Ishikawa (cell line): Measurements from ENCODE around the gene PACSIN1.

Experiments used
- CEBPB ChIP-seq: IDR thresholded peaks from 2 replicates; pipeline ENCODE4 v1.6.1; 2012
- CREB1 ChIP-seq: IDR thresholded peaks from 2 replicates; pipeline ENCODE4 v1.6.1; 2012; ENCODE audit warnings: low read depth
- EGR1 ChIP-seq: IDR thresholded peaks from 2 replicates; pipeline ENCODE4 v1.6.1; 2012
- EP300 ChIP-seq: IDR thresholded peaks from 2 replicates; pipeline ENCODE4 v1.6.1; 2012; ENCODE audit warnings: borderline replicate concordance
- FOXM1 ChIP-seq: IDR thresholded peaks from 2 replicates; pipeline ENCODE4 v1.6.1; 2012; ENCODE audit warnings: low read depth, borderline replicate concordance
- NFIC ChIP-seq: IDR thresholded peaks from 2 replicates; pipeline ENCODE4 v1.6.1; 2012
- RAD21 ChIP-seq: IDR thresholded peaks from 2 replicates; pipeline ENCODE4 v1.6.1; 2012; ENCODE audit warnings: low read depth
- TAF1 ChIP-seq: IDR thresholded peaks from 2 replicates; pipeline ENCODE4 v1.6.1; 2012; ENCODE audit warnings: low read depth, mild to moderate bottlenecking
- TCF12 ChIP-seq: IDR thresholded peaks from 2 replicates; pipeline ENCODE4 v1.6.1; 2012; ENCODE audit warnings: low read depth
- TEAD4 ChIP-seq: IDR thresholded peaks from 2 replicates; pipeline ENCODE4 v1.6.1; 2012
- YY1 ChIP-seq: IDR thresholded peaks from 2 replicates; pipeline ENCODE4 v1.6.1; 2012; ENCODE audit warnings: low read depth
- ZBTB7A ChIP-seq: IDR thresholded peaks from 2 replicates; pipeline ENCODE4 v1.6.1; 2012; ENCODE audit warnings: low read depth
- TF ChIP-seq, protein P1 (sequence below): IDR thresholded peaks from 2 replicates; pipeline ENCODE4 v1.6.1; 2012
- TF ChIP-seq, protein P2 (sequence below): IDR thresholded peaks from 2 replicates; pipeline ENCODE4 v1.6.1; 2012; ENCODE audit warnings: low read depth, mild to moderate bottlenecking
- TF ChIP-seq, protein P3 (sequence below): IDR thresholded peaks from 2 replicates; pipeline ENCODE4 v1.6.1; 2012

Gene PACSIN1

DNA sequence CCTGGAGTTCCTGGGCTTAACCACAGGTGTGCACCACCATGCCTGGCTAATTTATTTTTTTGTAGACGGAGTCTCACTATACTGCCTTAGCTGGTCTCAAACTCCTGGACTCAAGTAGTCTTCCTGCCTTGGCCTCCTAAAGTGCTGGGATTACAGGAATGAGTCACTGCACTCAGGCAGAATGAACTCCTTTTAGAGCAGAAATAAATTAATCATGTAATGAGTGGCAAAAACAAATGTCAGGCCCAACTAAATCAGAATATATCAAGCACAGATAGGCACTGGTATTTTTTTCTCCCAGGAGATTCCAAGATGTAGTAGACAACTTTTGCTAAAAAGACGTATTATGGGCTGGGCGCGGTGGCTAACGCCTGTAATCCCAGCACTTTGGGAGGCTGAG lies 42.6 kb upstream of the PACSIN1 start:
- TF ChIP-seq, protein P1, sequence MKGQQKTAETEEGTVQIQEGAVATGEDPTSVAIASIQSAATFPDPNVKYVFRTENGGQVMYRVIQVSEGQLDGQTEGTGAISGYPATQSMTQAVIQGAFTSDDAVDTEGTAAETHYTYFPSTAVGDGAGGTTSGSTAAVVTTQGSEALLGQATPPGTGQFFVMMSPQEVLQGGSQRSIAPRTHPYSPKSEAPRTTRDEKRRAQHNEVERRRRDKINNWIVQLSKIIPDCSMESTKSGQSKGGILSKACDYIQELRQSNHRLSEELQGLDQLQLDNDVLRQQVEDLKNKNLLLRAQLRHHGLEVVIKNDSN = no peak
- TF ChIP-seq TCF12 = no peak

DNA sequence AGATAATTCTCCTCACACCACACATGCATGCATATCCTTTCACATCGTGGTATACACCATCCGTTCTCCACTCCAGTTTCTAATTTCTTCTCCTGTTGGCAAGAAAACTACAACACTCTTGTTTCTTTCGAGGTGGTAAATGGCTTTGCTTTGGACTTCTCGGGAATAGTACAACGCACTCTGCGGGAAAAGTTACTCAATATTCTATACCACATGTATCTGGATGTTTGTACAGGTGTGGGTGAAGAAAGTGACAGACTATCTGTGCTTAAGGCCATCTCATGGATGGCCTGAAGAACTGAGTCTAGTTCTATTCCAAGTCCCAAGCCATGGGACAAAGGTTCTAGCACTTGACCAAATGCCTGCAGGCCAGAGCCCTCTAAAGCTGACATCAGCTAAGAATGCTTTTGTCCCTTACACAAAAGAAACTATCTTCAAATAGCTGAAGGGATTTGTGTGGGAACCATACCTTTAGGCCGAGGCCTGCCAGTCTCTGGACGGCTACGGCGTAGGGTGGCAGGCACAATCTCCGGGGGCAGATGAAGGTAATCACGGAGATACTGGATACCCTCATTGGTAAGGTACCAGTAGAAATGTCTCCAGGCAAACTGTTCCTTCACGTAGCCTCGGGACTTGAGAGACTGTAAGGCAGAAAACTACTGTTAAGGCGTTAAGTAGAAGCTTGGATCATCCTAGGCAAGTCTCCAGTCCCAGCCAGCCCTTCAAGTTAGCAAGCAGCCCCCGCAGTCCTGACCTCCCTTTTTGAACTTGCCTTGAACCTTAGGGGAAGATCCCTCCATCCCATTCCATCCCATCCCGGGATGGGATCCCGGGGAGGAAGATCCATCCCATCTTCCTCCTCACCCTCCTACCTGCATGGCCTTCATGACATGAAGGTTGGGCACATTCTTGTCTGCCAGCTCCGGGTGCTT lies 41.4 kb upstream of the PACSIN1 start:
- no peak for TF ChIP-seq TAF1
- TF ChIP-seq, protein P2, sequence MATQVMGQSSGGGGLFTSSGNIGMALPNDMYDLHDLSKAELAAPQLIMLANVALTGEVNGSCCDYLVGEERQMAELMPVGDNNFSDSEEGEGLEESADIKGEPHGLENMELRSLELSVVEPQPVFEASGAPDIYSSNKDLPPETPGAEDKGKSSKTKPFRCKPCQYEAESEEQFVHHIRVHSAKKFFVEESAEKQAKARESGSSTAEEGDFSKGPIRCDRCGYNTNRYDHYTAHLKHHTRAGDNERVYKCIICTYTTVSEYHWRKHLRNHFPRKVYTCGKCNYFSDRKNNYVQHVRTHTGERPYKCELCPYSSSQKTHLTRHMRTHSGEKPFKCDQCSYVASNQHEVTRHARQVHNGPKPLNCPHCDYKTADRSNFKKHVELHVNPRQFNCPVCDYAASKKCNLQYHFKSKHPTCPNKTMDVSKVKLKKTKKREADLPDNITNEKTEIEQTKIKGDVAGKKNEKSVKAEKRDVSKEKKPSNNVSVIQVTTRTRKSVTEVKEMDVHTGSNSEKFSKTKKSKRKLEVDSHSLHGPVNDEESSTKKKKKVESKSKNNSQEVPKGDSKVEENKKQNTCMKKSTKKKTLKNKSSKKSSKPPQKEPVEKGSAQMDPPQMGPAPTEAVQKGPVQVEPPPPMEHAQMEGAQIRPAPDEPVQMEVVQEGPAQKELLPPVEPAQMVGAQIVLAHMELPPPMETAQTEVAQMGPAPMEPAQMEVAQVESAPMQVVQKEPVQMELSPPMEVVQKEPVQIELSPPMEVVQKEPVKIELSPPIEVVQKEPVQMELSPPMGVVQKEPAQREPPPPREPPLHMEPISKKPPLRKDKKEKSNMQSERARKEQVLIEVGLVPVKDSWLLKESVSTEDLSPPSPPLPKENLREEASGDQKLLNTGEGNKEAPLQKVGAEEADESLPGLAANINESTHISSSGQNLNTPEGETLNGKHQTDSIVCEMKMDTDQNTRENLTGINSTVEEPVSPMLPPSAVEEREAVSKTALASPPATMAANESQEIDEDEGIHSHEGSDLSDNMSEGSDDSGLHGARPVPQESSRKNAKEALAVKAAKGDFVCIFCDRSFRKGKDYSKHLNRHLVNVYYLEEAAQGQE = no peak
- TF ChIP-seq NFIC = no peak
- no peak for TF ChIP-seq CREB1
- TF ChIP-seq YY1 = no peak
- TF ChIP-seq, protein P1 = no peak
- TF ChIP-seq, protein P3, sequence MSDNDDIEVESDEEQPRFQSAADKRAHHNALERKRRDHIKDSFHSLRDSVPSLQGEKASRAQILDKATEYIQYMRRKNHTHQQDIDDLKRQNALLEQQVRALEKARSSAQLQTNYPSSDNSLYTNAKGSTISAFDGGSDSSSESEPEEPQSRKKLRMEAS = no peak
- TF ChIP-seq TCF12 = no peak
- TF ChIP-seq CEBPB = no peak
- no peak for TF ChIP-seq FOXM1
- no peak for TF ChIP-seq EGR1
- TF ChIP-seq RAD21 = no peak
- no peak for TF ChIP-seq EP300
- no peak for TF ChIP-seq TEAD4
- TF ChIP-seq ZBTB7A = no peak

DNA sequence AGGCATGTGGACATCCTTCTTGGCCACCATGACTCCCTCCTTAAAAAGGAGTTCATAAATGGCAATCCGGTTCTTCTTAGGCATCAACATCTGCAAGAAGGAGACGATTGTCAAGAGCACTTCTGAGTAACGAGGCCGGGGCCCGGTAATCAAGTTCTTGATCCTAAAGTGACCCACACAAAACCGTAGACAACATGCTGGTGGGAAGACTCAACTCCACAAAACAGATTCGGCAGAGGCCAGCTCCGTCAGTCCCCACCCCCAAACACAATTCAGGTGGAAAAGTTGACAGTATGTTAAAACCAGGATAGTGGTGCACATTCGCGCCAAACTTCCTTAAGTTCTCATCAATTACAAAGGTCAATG lies 40.8 kb upstream of the PACSIN1 start:
- TF ChIP-seq TAF1 (no peak), EGR1 (no peak), CREB1 (no peak), NFIC (no peak), EP300 (no peak), CEBPB (no peak)
- TF ChIP-seq, protein P1 = no peak

DNA sequence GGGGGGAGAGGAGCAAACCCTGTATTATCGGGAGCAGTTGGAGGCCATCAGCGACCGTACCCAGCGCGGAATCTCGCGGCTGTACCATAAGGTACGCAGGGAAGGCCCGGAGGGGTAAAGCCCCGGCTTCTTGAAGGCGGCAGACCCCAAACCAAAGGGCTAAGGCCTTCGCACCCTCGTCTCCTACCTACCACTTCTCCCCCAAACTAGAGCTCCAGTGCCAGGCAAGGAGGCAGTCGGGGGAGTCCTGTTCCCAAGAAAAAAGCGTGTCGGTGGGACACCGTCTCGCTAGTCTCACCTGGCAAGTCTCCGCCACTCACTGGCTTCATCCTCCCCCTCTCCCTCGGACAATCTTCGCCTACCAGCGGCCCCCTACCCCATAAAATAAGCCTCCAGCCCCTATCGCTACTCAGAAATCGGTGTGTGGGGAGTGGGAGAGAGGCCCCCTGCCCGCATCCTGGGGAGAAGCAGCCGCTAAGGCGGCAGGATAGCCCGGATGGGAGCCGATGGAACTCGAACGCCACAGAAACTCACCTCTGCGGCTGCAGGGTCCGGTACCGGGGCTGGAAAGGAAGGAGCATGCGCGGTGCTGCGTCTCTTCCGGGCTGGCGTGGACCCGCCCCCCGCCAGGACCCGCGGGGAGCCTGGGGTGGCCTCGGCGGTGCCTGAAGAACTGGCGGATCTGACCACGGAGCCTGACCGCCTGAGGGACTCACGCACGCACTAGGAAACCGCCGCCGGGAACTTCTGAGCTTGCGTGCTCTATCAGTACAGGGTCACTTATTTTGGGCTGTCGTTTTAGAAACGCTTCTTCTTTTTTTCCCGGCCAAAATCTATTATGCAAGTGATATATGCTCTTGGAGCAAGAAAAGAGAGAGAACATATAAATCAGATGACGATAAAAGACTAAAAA lies 40.1 kb upstream of the PACSIN1 start, which contains the start of gene RPS10:
RPS10 (minus strand) TSS at position 572 of the 913 bp plus-strand sequence. CDS start 848 bp downstream, outside the sequence.
- TF ChIP-seq, protein P3 = peak; percentile 88
- no peak for TF ChIP-seq EGR1
- TF ChIP-seq, protein P2 = peak; percentile 31; the same call in 1 of the 2 replicates
- TF ChIP-seq RAD21 = peak; percentile 3; the same call in 1 of the 2 replicates
- 0 out of 2 replicates have a peak, but pooled peaks have one; percentile 30 for TF ChIP-seq YY1
- no peak for TF ChIP-seq ZBTB7A
- no peak for TF ChIP-seq FOXM1
- TF ChIP-seq, protein P1 = no peak
- TF ChIP-seq NFIC = no peak
- 0 out of 2 replicates have a peak, but pooled peaks have one; percentile 1 for TF ChIP-seq CEBPB
- TF ChIP-seq TAF1 = peak; percentile 98
